CD8-positive, alpha-beta memory T cell (primary cell): ENCODE measurements around the gene SUSD6. TPM values are rescaled to one million over a fixed set of nuclear protein-coding genes. Genes with fewer than 3 reads are reported as not detected.

ENCODE experiments used
- CTCF ChIA-PET: fragments of 350-600 bp; sonication (Branson Sonifier 250); formaldehyde crosslinking; loops from one replicate; lab custom pipeline; 2021; ENCODE audit warnings: antibody characterized with exemption; lab: Charles Lee
- POLR2A ChIA-PET: fragments of 350-600 bp; sonication (Branson Sonifier 250); formaldehyde crosslinking; loops from one replicate; lab custom pipeline; 2021; ENCODE audit warnings: antibody characterized with exemption; lab: Charles Lee
- DNase-seq, 5 donors: peaks; one replicate each; pipeline versions ENCODE4 v3.0.0 to v3.0.0-alpha.2; 2020 to 2022; ENCODE audit warnings: mixed read lengths in 1 of 5
- H3K27ac ChIP-seq: one replicate; pipeline ENCODE4 v1.7.0; 2013; ENCODE audit warnings: low read depth, mild to moderate bottlenecking, low read length, moderate library complexity
- H3K27me3 ChIP-seq: 2 replicates; pipeline ENCODE4 v1.7.0; 2013; ENCODE audit warnings: low read length, mild to moderate bottlenecking; ENCODE audit not compliant: insufficient read depth, poor library complexity, severe bottlenecking
- H3K36me3 ChIP-seq: 2 replicates; pipeline ENCODE4 v1.7.0; 2013; ENCODE audit warnings: mild to moderate bottlenecking, low read length, moderate library complexity; ENCODE audit not compliant: insufficient read depth
- H3K4me1 ChIP-seq: 2 replicates; pipeline ENCODE4 v1.7.0; 2013; ENCODE audit warnings: mild to moderate bottlenecking, low read length, moderate library complexity; ENCODE audit not compliant: insufficient read depth
- H3K4me3 ChIP-seq: 2 replicates; pipeline ENCODE4 v1.7.0; 2013; ENCODE audit warnings: mild to moderate bottlenecking, low read length
- H3K9me3 ChIP-seq: 2 replicates; pipeline ENCODE4 v1.7.0; 2013; ENCODE audit warnings: mild to moderate bottlenecking, low read length
- H3K27ac Mint-ChIP-seq, 8 donors: one replicate each; pipeline ENCODE4 v1.8.0; 2020 to 2021; ENCODE audit warnings: mixed read lengths in 8 of 8, mild to moderate bottlenecking in 6 of 8, inconsistent platforms in 3 of 8, moderate library complexity in 3 of 8
- H3K27me3 Mint-ChIP-seq, 2 donors: one replicate each; pipeline ENCODE4 v1.8.0; 2020 to 2021; ENCODE audit warnings: mixed read lengths in 2 of 2, mild to moderate bottlenecking in 1 of 2, moderate library complexity in 1 of 2
- H3K36me3 Mint-ChIP-seq, 3 donors: one replicate each; pipeline ENCODE4 v1.8.0; 2020 to 2021; ENCODE audit warnings: mixed read lengths in 3 of 3, inconsistent platforms in 1 of 3, mild to moderate bottlenecking in 1 of 3
- H3K4me1 Mint-ChIP-seq, 3 donors: one replicate each; pipeline ENCODE4 v1.8.0; 2020 to 2021; ENCODE audit warnings: mixed read lengths in 3 of 3, inconsistent platforms in 1 of 3, mild to moderate bottlenecking in 1 of 3
- H3K4me3 Mint-ChIP-seq, 7 donors: one replicate each; pipeline ENCODE4 v1.8.0; 2020 to 2021; ENCODE audit warnings: mixed read lengths in 7 of 7, mild to moderate bottlenecking in 6 of 7, moderate library complexity in 4 of 7, inconsistent platforms in 2 of 7
- H3K9me3 Mint-ChIP-seq, 5 donors: one replicate each; pipeline ENCODE4 v1.8.0; 2020 to 2022; ENCODE audit warnings: mixed read lengths in 5 of 5, mild to moderate bottlenecking in 3 of 5, moderate library complexity in 2 of 5, inconsistent platforms in 1 of 5
- polyA plus RNA-seq: library from polyadenylated mRNA; unstranded; fragments of 300-500 nt; fragmentation: Illumina TruSeq; gene quantifications from one replicate; pipeline ENCODE4 v1.2.3, GENCODE V29; 2021
- total RNA-seq, 2 experiments: library from RNA; stranded (reverse); gene quantifications; one replicate each; pipeline ENCODE4 v1.2.3, GENCODE V29; 2021

Gene SUSD6
- total and polyA plus RNA-seq, 3 experiments from 2014 or later: 9.3 to 53.9 (median 51.4) TPM

DNA sequence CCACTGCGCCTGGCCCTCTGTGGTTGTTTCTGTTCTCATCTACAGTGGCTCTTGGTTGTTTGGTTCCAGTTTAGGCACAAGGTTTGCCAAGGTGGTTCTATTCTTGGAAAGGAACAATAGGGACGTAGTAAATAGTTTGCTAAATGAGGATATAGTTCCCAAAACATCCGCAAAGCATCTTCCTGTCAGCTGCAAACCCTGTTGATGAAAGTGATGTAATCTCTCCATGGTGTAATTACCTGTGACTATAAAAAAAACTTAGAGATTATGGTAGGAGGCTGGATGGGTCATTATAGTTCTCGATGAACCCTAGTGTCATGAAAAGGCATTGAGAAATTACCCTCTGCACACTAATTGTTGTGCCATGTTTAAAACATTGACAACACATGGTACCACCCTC lies 52.9 kb downstream of the SUSD6 start:
- Histone ChIP-seq H3K9me3 (no peaks in the 10 kb centered on the region), H3K4me3 (no peak overlapping the region), H3K27me3 (no peaks in the 10 kb centered on the region), H3K36me3 (peaks cover under 1% of the 10 kb centered on the region), H3K4me1 (peaks cover 21% of the 10 kb centered on the region), H3K27ac (no peak overlapping the region)
- peak overlapping the region in 3 of 8 donors; percentile 15 to 56 (median 36) for H3K27ac Mint-ChIP-seq
- H3K4me1 Mint-ChIP-seq: peaks cover 69 to 93% (median 89%) of the 10 kb centered on the region in 3 donors
- peaks cover 0 to 62% (median 8%) of the 10 kb centered on the region in 3 donors for H3K36me3 Mint-ChIP-seq
- DNase-seq: no peak
- H3K9me3 Mint-ChIP-seq: peaks cover 0 to 2% (median 0%) of the 10 kb centered on the region in 5 donors
- no peaks in the 10 kb centered on the region for H3K27me3 Mint-ChIP-seq
- ChIA-PET CTCF (no interaction called here), POLR2A (no interaction called here)
- H3K4me3 Mint-ChIP-seq: peak overlapping the region in 1 of 7 donors; percentile 14

DNA sequence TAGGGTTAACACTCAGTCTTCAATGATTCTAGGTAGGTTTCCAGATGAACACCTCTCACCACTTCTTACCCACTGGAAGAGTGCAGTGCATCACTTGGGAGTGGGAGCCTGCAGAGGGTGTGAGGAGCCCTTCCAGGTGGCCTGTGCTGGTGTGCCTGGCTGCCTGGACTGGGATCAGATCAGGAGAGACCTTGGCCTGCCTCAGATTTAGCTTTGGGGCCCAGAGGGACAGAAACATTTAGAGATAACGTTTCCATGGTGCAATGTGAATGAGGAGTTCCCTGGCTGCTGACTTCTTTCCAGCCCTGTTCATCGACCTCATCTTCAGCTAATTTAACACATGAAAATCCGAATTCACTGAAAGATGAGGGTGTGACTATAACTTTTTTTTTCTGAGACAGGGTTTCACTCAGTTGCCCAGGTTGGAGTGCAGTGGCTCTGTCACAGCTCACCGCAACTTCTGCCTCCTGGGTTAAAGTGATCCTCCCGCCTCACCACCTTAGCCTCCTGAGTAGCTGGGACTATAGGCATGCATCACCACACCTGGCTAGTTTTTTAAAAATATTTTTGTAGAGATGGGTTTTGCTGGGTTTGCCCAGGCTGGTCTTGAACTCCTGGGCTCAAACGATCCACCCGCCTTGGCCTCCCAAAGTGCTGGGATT lies 53.6 kb downstream of the SUSD6 start:
- H3K36me3 Mint-ChIP-seq: peaks cover 0 to 59% (median 7%) of the 10 kb centered on the region in 3 donors
- no peak overlapping the region for H3K4me3 ChIP-seq
- peaks cover 72 to 95% (median 92%) of the 10 kb centered on the region in 3 donors for H3K4me1 Mint-ChIP-seq
- H3K36me3 ChIP-seq: no peaks in the 10 kb centered on the region
- H3K4me3 Mint-ChIP-seq: peak overlapping the region in 1 of 7 donors; percentile 14
- POLR2A ChIA-PET: no interaction called here
- H3K27me3 ChIP-seq: no peaks in the 10 kb centered on the region
- H3K27me3 Mint-ChIP-seq: no peaks in the 10 kb centered on the region
- peaks cover 0 to 2% (median 0%) of the 10 kb centered on the region in 5 donors for H3K9me3 Mint-ChIP-seq
- no peaks in the 10 kb centered on the region for H3K9me3 ChIP-seq
- DNase-seq: no peak
- peaks cover 29% of the 10 kb centered on the region for H3K4me1 ChIP-seq
- H3K27ac Mint-ChIP-seq: peak overlapping the region in 2 of 8 donors; percentile 60 to 61
- CTCF ChIA-PET: interaction anchor here (0.6 kb wide), 1 partner anchor 80 kb away, joined by 3 read pairs; no protein-coding TSS in a partner anchor
- no peak overlapping the region for H3K27ac ChIP-seq

GRCh38 chr14:69665631-69666030 lies 54.2 kb downstream of the SUSD6 start:
- peaks cover 72 to 95% (median 92%) of the 10 kb centered on the region in 3 donors for H3K4me1 Mint-ChIP-seq
- ChIA-PET CTCF (no interaction called here), POLR2A (no interaction called here)
- Histone ChIP-seq H3K27me3 (no peaks in the 10 kb centered on the region), H3K27ac (no peak overlapping the region), H3K4me3 (no peak overlapping the region), H3K9me3 (no peaks in the 10 kb centered on the region), H3K4me1 (peaks cover 29% of the 10 kb centered on the region), H3K36me3 (no peaks in the 10 kb centered on the region)
- peak overlapping the region in 2 of 8 donors; percentile 43 to 61 for H3K27ac Mint-ChIP-seq
- H3K4me3 Mint-ChIP-seq: no peak overlapping the region
- H3K27me3 Mint-ChIP-seq: no peaks in the 10 kb centered on the region
- H3K9me3 Mint-ChIP-seq: peaks cover 0 to 2% (median 0%) of the 10 kb centered on the region in 5 donors
- peaks cover 0 to 57% (median 6%) of the 10 kb centered on the region in 3 donors for H3K36me3 Mint-ChIP-seq
- no peak for DNase-seq

DNA sequence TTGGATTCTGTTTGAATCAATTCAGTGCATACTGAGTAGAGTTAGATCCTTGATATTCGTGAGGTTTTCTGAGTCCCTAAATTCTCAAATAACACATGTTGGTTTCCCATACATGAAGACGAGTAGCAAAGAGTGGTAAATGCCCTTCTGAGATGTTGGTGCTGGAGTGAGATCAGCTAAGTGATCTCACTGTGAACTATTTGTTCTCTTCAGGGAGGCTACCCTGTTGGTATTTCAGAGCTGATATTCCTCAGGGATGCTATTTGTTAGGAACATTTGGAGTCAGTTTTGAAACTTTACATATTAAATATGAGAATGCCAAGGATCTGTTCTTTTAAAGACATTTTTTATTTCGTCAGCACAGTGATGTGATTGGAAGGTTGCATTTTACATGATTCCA lies 54.7 kb downstream of the SUSD6 start:
- peaks cover 0 to 57% (median 6%) of the 10 kb centered on the region in 3 donors for H3K36me3 Mint-ChIP-seq
- no peaks in the 10 kb centered on the region for H3K36me3 ChIP-seq
- H3K4me1 Mint-ChIP-seq: peaks cover 74 to 95% (median 92%) of the 10 kb centered on the region in 3 donors
- H3K27ac Mint-ChIP-seq: peak overlapping the region in 2 of 8 donors; percentile 21 to 43
- no peaks in the 10 kb centered on the region for H3K27me3 ChIP-seq
- H3K27me3 Mint-ChIP-seq: no peaks in the 10 kb centered on the region
- no peaks in the 10 kb centered on the region for H3K9me3 ChIP-seq
- no peak overlapping the region for H3K27ac ChIP-seq
- H3K9me3 Mint-ChIP-seq: peaks cover 0 to 2% (median 0%) of the 10 kb centered on the region in 5 donors
- H3K4me1 ChIP-seq: peaks cover 34% of the 10 kb centered on the region
- no peak overlapping the region for H3K4me3 ChIP-seq
- ChIA-PET CTCF (no interaction called here), POLR2A (no interaction called here)
- no peak for DNase-seq
- no peak overlapping the region for H3K4me3 Mint-ChIP-seq

- Mint-ChIP-seq H3K27me3 (no peaks in the 10 kb centered on the region), H3K4me1 (peaks cover 78 to 95% (median 92%) of the 10 kb centered on the region in 3 donors), H3K36me3 (peaks cover 0 to 53% (median 6%) of the 10 kb centered on the region in 3 donors), H3K9me3 (peaks cover 0 to 2% (median 0%) of the 10 kb centered on the region in 5 donors), H3K4me3 (peak overlapping the region in 6 of 7 donors; percentile 34 to 83 (median 56)), H3K27ac (peak overlapping the region in 7 of 8 donors; percentile 43 to 90 (median 72))
- Histone ChIP-seq H3K9me3 (no peaks in the 10 kb centered on the region), H3K4me3 (no peak overlapping the region), H3K27me3 (no peaks in the 10 kb centered on the region), H3K4me1 (peaks cover 39% of the 10 kb centered on the region), H3K27ac (no peak overlapping the region), H3K36me3 (no peaks in the 10 kb centered on the region)
- DNase-seq: no peak
- ChIA-PET CTCF (no interaction called here), POLR2A (no interaction called here)
Observed at GRCh38 chr14:69666690-69667211, 55.4 kb downstream of the SUSD6 start.

DNA sequence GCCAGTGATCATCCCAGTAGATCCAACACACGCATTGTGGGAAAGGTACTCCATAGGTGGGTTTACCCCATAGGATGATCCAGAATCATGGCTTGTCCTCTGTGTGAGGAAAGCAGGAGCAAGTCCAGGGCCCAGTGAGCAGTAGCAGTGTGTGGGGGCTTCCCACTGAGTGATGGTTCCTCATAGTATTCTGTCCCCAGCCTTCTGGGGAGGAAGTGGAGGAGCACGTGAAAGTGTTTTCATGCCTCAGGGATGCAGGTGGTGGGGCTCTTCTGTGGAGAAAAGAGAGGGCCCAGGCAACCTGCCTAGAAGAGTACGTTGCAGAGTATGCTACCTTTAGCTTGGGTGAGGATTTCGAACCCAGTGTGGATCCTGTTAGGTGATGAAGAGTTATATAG lies 56.5 kb downstream of the SUSD6 start:
- no peak for DNase-seq
- no peak overlapping the region for H3K27ac ChIP-seq
- no peaks in the 10 kb centered on the region for H3K36me3 ChIP-seq
- H3K27me3 ChIP-seq: no peaks in the 10 kb centered on the region
- Mint-ChIP-seq H3K9me3 (peaks cover 0 to 2% (median 0%) of the 10 kb centered on the region in 5 donors), H3K27ac (peak overlapping the region; percentile 12 to 88 (median 39)), H3K36me3 (peaks cover 0 to 43% (median 6%) of the 10 kb centered on the region in 3 donors), H3K4me1 (peaks cover 80 to 95% (median 93%) of the 10 kb centered on the region in 3 donors), H3K27me3 (no peaks in the 10 kb centered on the region), H3K4me3 (peak overlapping the region in 5 of 7 donors; percentile 6 to 76 (median 50))
- POLR2A ChIA-PET: no interaction called here
- H3K9me3 ChIP-seq: no peaks in the 10 kb centered on the region
- H3K4me1 ChIP-seq: peaks cover 43% of the 10 kb centered on the region
- CTCF ChIA-PET: interaction anchor here (1.6 to 1.9 kb wide), 2 partner anchors 42 to 56 kb away, joined by 4 to 5 read pairs; partner anchors contain the start of gene SUSD6
- no peak overlapping the region for H3K4me3 ChIP-seq

- Histone ChIP-seq H3K36me3 (no peaks in the 10 kb centered on the region), H3K4me3 (no peak overlapping the region), H3K27ac (no peak overlapping the region), H3K27me3 (no peaks in the 10 kb centered on the region), H3K4me1 (peaks cover 57% of the 10 kb centered on the region), H3K9me3 (no peaks in the 10 kb centered on the region)
- Mint-ChIP-seq H3K27me3 (no peaks in the 10 kb centered on the region), H3K4me1 (peaks cover 86 to 96% (median 94%) of the 10 kb centered on the region in 3 donors), H3K4me3 (peak overlapping the region in 4 of 7 donors; percentile 6 to 48 (median 37)), H3K9me3 (peaks cover 0 to 2% (median 0%) of the 10 kb centered on the region in 5 donors), H3K27ac (peak overlapping the region; percentile 5 to 80 (median 59)), H3K36me3 (peaks cover 0 to 38% (median 6%) of the 10 kb centered on the region in 3 donors)
- POLR2A ChIA-PET: no interaction called here
- DNase-seq: peak in 1 of 5 donors; percentile 17
- CTCF ChIA-PET: interaction anchor here (1.2 to 1.9 kb wide), 2 partner anchors 24 to 43 kb away, joined by 5 to 6 read pairs; no protein-coding TSS in a partner anchor
Observed at GRCh38 chr14:69669375-69669774, 58.0 kb downstream of the SUSD6 start.
